Progenitor cell of endocrine pancreas (in vitro differentiated cells): Measurements from ENCODE around the gene ELOVL1. TPM values are rescaled to one million over a fixed set of nuclear protein-coding genes. Genes with fewer than 3 reads are reported as not detected.

ENCODE experiments used
- DNase-seq: peaks from one replicate; pipeline ENCODE4 v3.0.0; 2021; ENCODE audit warnings: low spot score; ENCODE audit not compliant: unreplicated experiment
- H3K27ac Mint-ChIP-seq: 2 replicates; pipeline ENCODE4 v1.8.0; 2021; ENCODE audit warnings: mild to moderate bottlenecking, moderate library complexity, mixed read lengths
- H3K27me3 Mint-ChIP-seq: 2 replicates; pipeline ENCODE4 v1.8.0; 2021; ENCODE audit warnings: mixed read lengths
- H3K36me3 Mint-ChIP-seq: 2 replicates; pipeline ENCODE4 v1.8.0; 2022; ENCODE audit warnings: mixed read lengths; ENCODE audit not compliant: insufficient read depth
- H3K4me1 Mint-ChIP-seq: 2 replicates; pipeline ENCODE4 v1.8.0; 2021; ENCODE audit warnings: low read depth, mixed read lengths
- H3K4me3 Mint-ChIP-seq: 2 replicates; pipeline ENCODE4 v1.8.0; 2021; ENCODE audit warnings: low read depth, mild to moderate bottlenecking, moderate library complexity, mixed read lengths
- H3K9me3 Mint-ChIP-seq: 2 replicates; pipeline ENCODE4 v1.8.0; 2021; ENCODE audit warnings: low read depth, mixed read lengths
- CTCF ChIP-seq: fragments of 200-600 bp; sonication (generic); IDR thresholded peaks from one replicate; pipeline ENCODE4 v1.5.0; 2021; ENCODE audit warnings: antibody characterized with exemption, mild to moderate bottlenecking; ENCODE audit not compliant: unreplicated experiment
- total RNA-seq: library from RNA; stranded (reverse); gene quantifications from 2 replicates; pipeline ENCODE4 v1.2.1, GENCODE V29; 2021

ELOVL1 gene
- total RNA-seq, 1 donor from 2014 or later, result 46.0 TPM

GRCh38 chr1:43366179-43366578 lies 1.6 kb downstream of the ELOVL1 start:
- peaks cover 23% of the 10 kb centered on the region for H3K36me3 Mint-ChIP-seq
- H3K27ac Mint-ChIP-seq, result peak overlapping the region; percentile 93
- H3K27me3 Mint-ChIP-seq, result no peaks in the 10 kb centered on the region
- DNase-seq, result peak; percentile 24
- peak overlapping the region; percentile 80 for H3K4me3 Mint-ChIP-seq
- TF ChIP-seq CTCF, result no peak
- peaks cover 32% of the 10 kb centered on the region for H3K4me1 Mint-ChIP-seq
- H3K9me3 Mint-ChIP-seq, result no peaks in the 10 kb centered on the region

GRCh38 chr1:43365678-43366077 lies 2.1 kb downstream of the ELOVL1 start:
- Mint-ChIP-seq H3K36me3 (peaks cover 24% of the 10 kb centered on the region), H3K4me1 (peaks cover 34% of the 10 kb centered on the region), H3K4me3 (peak overlapping the region; percentile 80), H3K9me3 (no peaks in the 10 kb centered on the region), H3K27me3 (no peaks in the 10 kb centered on the region), H3K27ac (peak overlapping the region; percentile 93)
- no peak for DNase-seq
- TF ChIP-seq CTCF, result no peak

- no peaks in the 10 kb centered on the region for H3K27me3 Mint-ChIP-seq
- no peak for TF ChIP-seq CTCF
- DNase-seq, result no peak
- H3K4me1 Mint-ChIP-seq, result peaks cover 42% of the 10 kb centered on the region
- H3K9me3 Mint-ChIP-seq, result no peaks in the 10 kb centered on the region
- peaks cover 24% of the 10 kb centered on the region for H3K36me3 Mint-ChIP-seq
- peak overlapping the region; percentile 5 for H3K4me3 Mint-ChIP-seq
- H3K27ac Mint-ChIP-seq, result no peak overlapping the region
Observed at GRCh38 chr1:43363935-43364525, 3.8 kb downstream of the ELOVL1 start.

- Mint-ChIP-seq H3K9me3 (no peaks in the 10 kb centered on the region), H3K27me3 (no peaks in the 10 kb centered on the region), H3K4me3 (no peak overlapping the region), H3K36me3 (peaks cover 24% of the 10 kb centered on the region), H3K4me1 (peaks cover 36% of the 10 kb centered on the region), H3K27ac (no peak overlapping the region)
- DNase-seq, result no peak
- no peak for TF ChIP-seq CTCF
Observed at GRCh38 chr1:43363283-43363934, 4.4 kb downstream of the ELOVL1 start.

- Mint-ChIP-seq H3K36me3 (peaks cover 20% of the 10 kb centered on the region), H3K4me1 (peaks cover 28% of the 10 kb centered on the region)
- TF ChIP-seq CTCF, result no peak
Observed at GRCh38 chr1:43360616-43361015, 7.2 kb downstream of the ELOVL1 start.

More at GRCh38 chr1:43360616-43361015, 7.2 kb downstream of the ELOVL1 start:
- Mint-ChIP-seq H3K4me3 (peak overlapping the region; percentile 87), H3K9me3 (no peaks in the 10 kb centered on the region), H3K27me3 (no peaks in the 10 kb centered on the region), H3K27ac (no peak overlapping the region)
- no peak for DNase-seq
